ENCODE measurements around the gene LHFPL6. TPM values are rescaled to one million over a fixed set of nuclear protein-coding genes. Genes with fewer than 3 reads are reported as not detected.

LHFPL6 gene
- total RNA-seq, 2 experiments from 2014 or later = 2.6 TPM; not detected in 1

DNA sequence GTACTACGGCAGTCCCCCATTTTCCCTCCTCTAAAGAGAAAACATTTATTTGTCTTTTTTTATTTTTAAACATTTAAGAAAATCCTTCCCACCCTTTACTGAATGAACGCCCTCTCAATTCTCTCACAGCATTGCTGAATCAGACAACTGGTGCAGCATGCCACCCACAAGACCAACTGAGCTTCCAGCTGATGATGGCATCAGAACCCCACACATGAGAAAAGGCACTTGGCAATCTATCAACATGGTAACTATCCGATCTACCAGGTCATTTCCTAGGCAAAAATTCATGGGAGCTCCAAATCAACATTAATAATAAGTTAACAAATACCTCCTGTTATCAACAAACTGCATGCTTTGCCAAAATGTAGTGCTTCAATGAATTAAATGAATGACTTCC lies 43.1 kb downstream of the LHFPL6 start:
- Mint-ChIP-seq H3K27me3 (peaks cover 12% of the 10 kb centered on the region), H3K9me3 (ENCODE audit: low read depth) (no peaks in the 10 kb centered on the region)

DNA sequence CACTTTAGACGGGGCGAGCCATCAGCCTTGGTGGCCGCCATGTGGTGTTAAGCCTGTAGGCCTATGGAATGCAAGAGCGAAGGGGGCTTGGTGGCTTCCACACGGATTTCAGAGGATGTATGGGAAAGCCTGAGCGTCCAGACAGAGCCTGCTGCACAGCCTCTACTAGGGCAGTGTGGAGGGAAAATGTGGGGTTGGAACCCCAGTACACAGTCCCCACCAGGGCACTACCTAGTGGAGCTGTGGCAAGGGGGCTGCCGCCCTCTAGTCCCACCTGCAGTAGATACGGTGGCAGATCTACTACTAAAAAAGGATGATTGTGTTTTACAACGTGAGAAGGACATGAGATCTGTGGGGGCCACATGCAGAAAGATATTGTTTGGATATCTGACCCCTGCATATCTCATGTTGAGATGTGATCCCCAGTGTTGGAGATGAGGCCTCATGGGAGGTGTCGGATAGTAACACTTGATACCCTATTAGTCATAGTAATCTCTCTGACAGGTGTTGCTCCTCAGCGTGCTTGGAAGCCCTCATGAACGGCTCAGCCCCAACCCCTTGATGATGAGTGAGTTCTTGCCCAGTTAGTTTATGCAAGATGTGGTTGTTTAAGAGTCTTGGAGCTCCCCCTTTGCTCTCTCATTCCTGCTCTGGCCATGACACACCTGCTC lies 45.6 kb downstream of the LHFPL6 start:
- no peaks in the 10 kb centered on the region for H3K9me3 Mint-ChIP-seq (ENCODE audit: low read depth)
- no peak overlapping the region for H3K27ac Mint-ChIP-seq
- peaks cover 7% of the 10 kb centered on the region for H3K27me3 Mint-ChIP-seq
- no peak for ATAC-seq
- H3K4me1 Mint-ChIP-seq = no peaks in the 10 kb centered on the region
- CTCF ChIA-PET = no interaction called here
- DNase-seq = no peak
- H3K36me3 Mint-ChIP-seq = no peaks in the 10 kb centered on the region
- no peak overlapping the region for H3K4me3 Mint-ChIP-seq

More for the DNA sequence above, 43.1 kb downstream of the LHFPL6 start:
- no peak overlapping the region for H3K4me3 Mint-ChIP-seq
- CTCF ChIA-PET = no interaction called here
- H3K4me1 Mint-ChIP-seq = no peaks in the 10 kb centered on the region
- no peaks in the 10 kb centered on the region for H3K36me3 Mint-ChIP-seq
- ATAC-seq = no peak
- no peak overlapping the region for H3K27ac Mint-ChIP-seq
- no peak for DNase-seq

DNA sequence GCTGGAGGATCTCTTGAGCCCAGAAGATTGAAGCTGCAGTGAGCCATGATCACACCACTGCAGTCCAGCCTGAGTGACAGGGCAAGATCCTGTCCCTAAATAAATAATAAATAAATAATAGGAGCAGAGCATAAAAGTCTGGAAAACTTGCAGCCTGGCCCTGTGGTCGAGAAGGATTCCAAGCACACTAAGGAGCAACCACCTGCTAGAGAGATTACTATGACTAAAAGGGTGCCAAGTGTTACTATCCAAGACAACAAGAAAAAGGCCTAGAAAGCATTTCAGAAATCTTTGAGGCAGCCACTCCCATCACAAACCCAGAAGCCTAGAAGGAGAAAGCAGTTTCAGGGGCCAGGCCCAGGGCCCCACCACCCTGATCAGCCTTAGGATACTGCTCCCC lies 46.1 kb downstream of the LHFPL6 start:
- H3K36me3 Mint-ChIP-seq = no peaks in the 10 kb centered on the region
- H3K27ac Mint-ChIP-seq = no peak overlapping the region
- ATAC-seq = no peak
- no peak overlapping the region for H3K4me3 Mint-ChIP-seq
- H3K4me1 Mint-ChIP-seq = no peaks in the 10 kb centered on the region
- no peak for DNase-seq
- peaks cover 13% of the 10 kb centered on the region for H3K27me3 Mint-ChIP-seq
- CTCF ChIA-PET = no interaction called here
- H3K9me3 Mint-ChIP-seq (ENCODE audit: low read depth) = no peaks in the 10 kb centered on the region

DNA sequence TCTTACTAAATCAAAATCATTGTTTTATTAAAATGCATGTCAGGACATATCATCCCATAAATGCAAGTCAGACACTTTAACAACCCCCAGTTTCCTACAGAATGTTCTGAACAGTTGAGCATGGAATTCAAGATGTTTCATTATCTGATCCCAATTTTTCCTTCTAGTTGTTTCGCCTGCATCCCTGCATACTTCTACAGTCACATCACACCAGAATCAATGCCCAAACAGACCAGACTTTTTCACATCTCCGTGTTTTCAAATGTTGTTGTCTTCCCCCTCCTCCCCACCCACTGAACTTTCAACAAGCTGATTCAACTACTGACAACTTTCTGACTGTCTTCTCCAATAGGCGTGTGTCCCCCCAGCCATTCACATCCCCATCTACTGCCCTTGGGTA lies 48.6 kb downstream of the LHFPL6 start:
- no peaks in the 10 kb centered on the region for H3K9me3 Mint-ChIP-seq (ENCODE audit: low read depth)
- no peak for ATAC-seq
- no peaks in the 10 kb centered on the region for H3K36me3 Mint-ChIP-seq
- no peaks in the 10 kb centered on the region for H3K4me1 Mint-ChIP-seq
- CTCF ChIA-PET = no interaction called here
- H3K4me3 Mint-ChIP-seq = no peak overlapping the region
- H3K27me3 Mint-ChIP-seq = peaks cover 24% of the 10 kb centered on the region
- no peak overlapping the region for H3K27ac Mint-ChIP-seq
- no peak for DNase-seq

DNA sequence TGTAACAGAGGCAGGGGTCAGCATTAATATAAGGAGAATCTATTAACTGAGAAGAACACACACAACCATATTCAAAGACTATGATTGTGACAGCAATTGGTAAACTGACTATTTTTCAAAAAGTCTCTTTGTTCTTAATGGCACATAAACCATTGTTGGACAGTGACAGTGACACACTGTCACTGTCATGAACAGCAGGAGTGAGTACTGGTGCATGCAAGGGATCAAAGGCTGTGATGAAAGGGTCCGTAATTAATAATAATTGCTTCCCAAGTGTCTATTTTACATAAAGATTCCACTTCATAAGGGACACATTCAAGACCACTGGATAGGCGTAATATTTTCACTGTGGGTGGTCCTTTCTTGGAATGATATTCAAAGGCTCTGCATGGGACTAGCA lies 50.7 kb downstream of the LHFPL6 start:
- ATAC-seq (no peak), DNase-seq (no peak)
- H3K36me3 Mint-ChIP-seq = no peaks in the 10 kb centered on the region
- H3K4me3 Mint-ChIP-seq = no peak overlapping the region
- CTCF ChIA-PET = no interaction called here
- no peaks in the 10 kb centered on the region for H3K4me1 Mint-ChIP-seq
- no peak overlapping the region for H3K27ac Mint-ChIP-seq
- H3K27me3 Mint-ChIP-seq = peaks cover 37% of the 10 kb centered on the region
- no peaks in the 10 kb centered on the region for H3K9me3 Mint-ChIP-seq (ENCODE audit: low read depth)

DNA sequence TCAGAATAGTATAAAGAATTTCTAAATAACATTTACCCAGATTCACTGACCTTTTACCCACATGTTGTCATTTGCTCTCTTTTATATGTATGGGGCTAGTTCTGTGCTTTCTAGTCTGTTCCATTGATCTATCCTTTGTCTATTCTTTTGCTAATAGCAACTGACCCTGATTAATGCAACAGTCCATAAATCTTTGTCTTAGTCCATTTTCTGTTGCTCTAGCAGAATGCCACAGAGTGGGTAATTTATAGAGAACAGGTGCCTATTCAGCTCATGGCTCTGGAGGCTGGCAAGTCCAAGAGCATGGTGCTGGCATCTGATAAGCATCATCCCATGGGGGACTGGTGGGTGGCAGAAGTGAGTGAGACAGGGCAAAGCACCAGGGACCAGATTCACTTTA lies 52.1 kb downstream of the LHFPL6 start:
- no peak for ATAC-seq
- CTCF ChIA-PET = no interaction called here
- H3K27me3 Mint-ChIP-seq = peaks cover 43% of the 10 kb centered on the region

DNA sequence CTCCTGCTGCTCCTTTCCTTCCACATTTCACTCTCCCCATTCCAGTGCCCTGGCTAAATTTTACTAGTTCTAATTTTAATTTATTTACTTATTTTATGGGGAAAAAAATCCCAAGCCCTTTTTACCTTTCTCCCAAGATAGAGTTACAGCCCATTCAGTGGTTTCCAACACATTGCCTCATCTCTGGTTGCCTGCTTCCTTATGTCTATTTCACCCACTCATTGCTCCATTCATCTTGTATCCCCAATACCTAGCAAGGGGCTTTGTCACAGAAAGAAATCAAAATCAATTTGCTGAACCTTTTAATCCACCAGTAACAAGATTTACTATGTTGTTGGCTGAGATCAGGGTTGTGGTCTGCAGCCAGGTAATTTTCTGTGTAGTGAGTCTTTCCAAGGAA lies 55.9 kb downstream of the LHFPL6 start:
- Mint-ChIP-seq H3K27me3 (peaks cover 44% of the 10 kb centered on the region), H3K36me3 (no peaks in the 10 kb centered on the region), H3K9me3 (ENCODE audit: low read depth) (no peaks in the 10 kb centered on the region), H3K4me3 (no peak overlapping the region), H3K4me1 (no peaks in the 10 kb centered on the region), H3K27ac (no peak overlapping the region)
- ATAC-seq (no peak), DNase-seq (no peak)
- CTCF ChIA-PET = no interaction called here

More for the DNA sequence above, 52.1 kb downstream of the LHFPL6 start:
- no peaks in the 10 kb centered on the region for H3K4me1 Mint-ChIP-seq
- no peak overlapping the region for H3K4me3 Mint-ChIP-seq
- H3K9me3 Mint-ChIP-seq (ENCODE audit: low read depth) = no peaks in the 10 kb centered on the region
- no peak overlapping the region for H3K27ac Mint-ChIP-seq
- DNase-seq = no peak
- no peaks in the 10 kb centered on the region for H3K36me3 Mint-ChIP-seq

DNA sequence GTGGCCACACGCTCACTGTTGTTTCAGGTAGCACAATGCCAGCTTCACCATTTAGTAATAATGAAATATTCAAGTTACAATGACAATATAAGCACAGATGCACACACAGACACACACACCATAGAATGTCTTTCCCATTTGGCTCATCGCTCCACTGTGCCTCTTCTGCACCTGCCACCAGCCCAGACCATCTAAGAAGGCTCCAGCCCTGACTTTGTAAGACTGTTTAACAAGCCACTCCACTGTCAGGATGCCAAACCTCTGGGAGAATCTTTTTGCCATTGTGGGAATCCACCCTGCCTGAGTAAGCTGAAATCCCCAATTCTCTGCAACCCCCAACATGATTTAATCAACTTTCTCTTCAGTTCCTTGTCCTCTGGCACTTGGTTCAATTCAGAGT lies 60.6 kb downstream of the LHFPL6 start:
- ATAC-seq (no peak), DNase-seq (no peak)
- peaks cover 23% of the 10 kb centered on the region for H3K27me3 Mint-ChIP-seq
- H3K36me3 Mint-ChIP-seq = no peaks in the 10 kb centered on the region
- H3K4me1 Mint-ChIP-seq = no peaks in the 10 kb centered on the region
- H3K9me3 Mint-ChIP-seq (ENCODE audit: low read depth) = no peaks in the 10 kb centered on the region
- CTCF ChIA-PET = no interaction called here
- H3K4me3 Mint-ChIP-seq = no peak overlapping the region
- no peak overlapping the region for H3K27ac Mint-ChIP-seq

DNA sequence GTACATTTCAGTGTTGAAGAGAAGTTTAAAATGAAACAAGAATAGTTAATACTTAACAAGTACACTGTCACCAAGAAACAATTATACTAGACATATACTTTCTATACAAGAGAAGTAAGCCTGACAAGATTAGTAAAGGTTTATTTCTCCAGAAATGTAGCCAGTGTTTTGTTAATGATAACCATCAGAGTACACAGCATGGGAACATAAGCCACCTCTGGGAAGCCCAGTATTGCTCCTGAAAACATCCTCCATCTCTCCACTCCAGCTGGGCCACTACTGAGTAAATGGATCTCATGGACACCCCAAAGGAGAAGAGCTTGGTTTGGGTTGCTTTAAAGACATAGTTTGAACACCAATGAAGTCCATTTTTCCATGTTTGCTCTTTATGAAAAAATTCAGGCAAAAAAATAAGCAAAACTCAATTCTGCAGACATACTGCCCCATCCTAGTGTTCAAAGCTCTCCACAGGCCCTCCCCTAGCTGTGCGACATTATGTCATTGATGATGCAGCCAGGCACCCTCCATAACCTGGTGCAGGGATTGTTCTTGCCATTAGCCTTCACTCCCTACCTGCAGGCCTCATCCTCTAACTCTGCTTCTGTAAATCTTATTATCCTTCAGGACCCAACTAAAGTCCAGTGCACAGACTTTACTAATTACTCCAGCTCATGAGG lies 61.9 kb downstream of the LHFPL6 start:
- ATAC-seq (no peak), DNase-seq (no peak)
- H3K9me3 Mint-ChIP-seq (ENCODE audit: low read depth) = no peaks in the 10 kb centered on the region
- CTCF ChIA-PET = no interaction called here
- no peak overlapping the region for H3K27ac Mint-ChIP-seq
- H3K27me3 Mint-ChIP-seq = peaks cover 20% of the 10 kb centered on the region
- no peaks in the 10 kb centered on the region for H3K36me3 Mint-ChIP-seq
- no peak overlapping the region for H3K4me3 Mint-ChIP-seq
- H3K4me1 Mint-ChIP-seq = no peaks in the 10 kb centered on the region

DNA sequence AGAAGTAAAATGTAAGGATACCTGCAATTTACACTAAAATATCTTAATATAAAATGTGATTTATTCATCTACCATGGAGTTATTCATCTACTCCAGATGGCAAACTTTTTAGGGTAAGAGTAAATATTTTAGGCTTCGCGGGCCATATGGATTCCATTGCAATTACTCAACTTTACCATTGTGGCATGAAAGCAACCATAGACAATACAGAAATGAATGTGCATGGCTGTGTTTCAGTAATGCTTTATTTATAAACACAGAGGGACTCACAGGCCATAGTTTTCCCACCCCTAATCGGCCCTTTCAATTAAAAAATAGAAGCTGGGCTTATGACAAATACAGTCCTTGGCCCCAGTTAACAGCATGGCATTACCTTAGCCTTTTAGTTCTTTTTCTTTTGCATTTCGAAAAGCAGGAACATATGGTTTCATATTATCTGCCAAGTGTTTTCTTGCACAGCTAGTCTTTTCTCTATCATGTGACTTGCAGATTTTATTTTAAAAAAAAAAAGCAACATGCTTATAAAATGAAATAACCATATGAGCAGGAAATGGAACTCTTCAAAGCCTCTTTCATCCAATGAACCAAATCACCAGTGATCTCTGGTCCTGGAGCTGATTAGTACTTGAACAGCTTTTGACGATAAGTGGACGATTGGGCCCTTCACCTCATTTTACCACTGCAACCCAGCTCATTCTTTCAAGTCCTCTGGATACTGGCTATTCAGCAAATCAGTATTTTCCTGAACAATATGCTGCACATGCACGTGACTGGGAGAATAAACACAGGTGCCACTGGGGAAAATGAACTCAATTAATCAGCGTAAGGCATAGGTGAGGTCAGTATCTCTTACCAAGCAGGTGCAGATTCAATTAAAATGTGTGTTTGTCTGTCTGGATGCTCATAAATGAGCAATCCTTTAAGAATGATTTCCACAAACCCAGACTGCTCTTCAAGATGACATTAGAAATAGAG lies 63.9 kb downstream of the LHFPL6 start:
- no peaks in the 10 kb centered on the region for H3K36me3 Mint-ChIP-seq
- H3K4me3 Mint-ChIP-seq = no peak overlapping the region
- DNase-seq = no peak
- no peak overlapping the region for H3K27ac Mint-ChIP-seq
- peaks cover 15% of the 10 kb centered on the region for H3K27me3 Mint-ChIP-seq
- H3K4me1 Mint-ChIP-seq = no peaks in the 10 kb centered on the region
- CTCF ChIA-PET = no interaction called here
- H3K9me3 Mint-ChIP-seq (ENCODE audit: low read depth) = no peaks in the 10 kb centered on the region
- ATAC-seq = no peak

DNA sequence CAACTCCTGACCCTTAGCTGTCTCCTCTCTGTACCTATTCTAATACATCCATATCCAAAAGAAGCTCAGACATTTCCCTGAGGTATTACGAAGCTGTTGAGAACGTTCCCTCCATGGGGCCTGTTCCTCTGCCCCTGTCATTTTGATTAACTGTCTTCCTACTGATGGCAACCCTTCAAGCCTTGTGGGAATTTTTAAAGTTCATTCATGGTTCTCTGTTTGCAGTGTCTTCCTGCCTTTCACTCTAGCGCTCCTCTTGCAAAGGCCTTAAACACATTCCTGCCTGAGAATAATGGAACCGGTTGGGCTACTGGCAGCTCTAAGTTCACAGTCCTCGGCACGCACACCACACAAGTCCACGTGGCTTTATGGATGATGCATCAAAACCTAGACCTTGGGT lies 66.1 kb downstream of the LHFPL6 start:
- H3K27me3 Mint-ChIP-seq = peaks cover 19% of the 10 kb centered on the region
- ATAC-seq = no peak
- CTCF ChIA-PET = no interaction called here
- no peak overlapping the region for H3K4me3 Mint-ChIP-seq
- no peak overlapping the region for H3K27ac Mint-ChIP-seq
- H3K4me1 Mint-ChIP-seq = no peaks in the 10 kb centered on the region
- no peaks in the 10 kb centered on the region for H3K36me3 Mint-ChIP-seq
- H3K9me3 Mint-ChIP-seq (ENCODE audit: low read depth) = no peaks in the 10 kb centered on the region
- DNase-seq = no peak

DNA sequence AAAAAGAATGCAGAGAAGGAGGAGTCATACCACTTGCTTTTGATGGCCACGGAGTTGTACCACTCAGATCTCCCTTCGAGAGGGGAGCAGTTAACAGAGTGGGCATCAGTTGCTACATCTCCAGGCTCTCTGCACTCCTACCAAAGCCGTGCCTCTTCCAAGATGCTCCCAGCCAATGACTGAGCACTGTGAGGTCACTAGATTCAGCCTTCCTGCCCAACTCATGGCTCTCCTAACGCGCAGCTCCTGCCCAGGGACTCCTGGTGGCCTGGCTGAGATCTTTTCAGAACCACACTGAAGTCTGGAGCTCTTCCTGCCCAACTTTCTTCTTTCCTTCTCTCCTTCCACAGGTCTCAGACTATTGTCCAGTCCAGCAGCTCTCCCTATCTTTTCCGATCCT lies 66.7 kb downstream of the LHFPL6 start:
- no peak for ATAC-seq
- no peak overlapping the region for H3K4me3 Mint-ChIP-seq
- no peaks in the 10 kb centered on the region for H3K9me3 Mint-ChIP-seq (ENCODE audit: low read depth)
- H3K36me3 Mint-ChIP-seq = no peaks in the 10 kb centered on the region
- H3K27ac Mint-ChIP-seq = no peak overlapping the region
- DNase-seq = no peak
- H3K27me3 Mint-ChIP-seq = peaks cover 19% of the 10 kb centered on the region
- CTCF ChIA-PET = no interaction called here
- H3K4me1 Mint-ChIP-seq = no peaks in the 10 kb centered on the region

DNA sequence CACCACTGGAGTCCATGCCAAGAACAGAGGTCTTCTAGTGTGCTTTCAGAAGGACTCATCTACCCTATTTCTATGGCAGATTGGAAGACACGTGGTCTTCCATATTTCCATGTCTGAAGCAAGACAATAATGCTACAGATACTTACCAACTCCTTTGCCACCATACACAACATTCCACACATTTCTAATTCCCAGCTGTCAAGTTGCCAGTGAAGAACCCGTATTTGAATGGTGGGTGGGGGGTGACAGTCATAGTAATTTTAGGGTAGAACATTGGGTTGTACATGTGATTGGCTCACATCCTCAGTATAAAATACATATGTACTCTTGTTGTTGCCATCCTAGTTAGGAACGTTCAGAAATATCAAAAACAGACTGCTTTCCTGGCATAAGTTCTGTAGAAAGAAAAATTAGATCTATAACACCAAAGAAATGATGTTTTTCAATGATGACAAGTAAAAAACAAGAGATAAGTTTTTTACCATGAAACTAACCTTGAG lies 69.3 kb downstream of the LHFPL6 start:
- no peak overlapping the region for H3K27ac Mint-ChIP-seq

More for the DNA sequence above, 69.3 kb downstream of the LHFPL6 start:
- peaks cover 26% of the 10 kb centered on the region for H3K27me3 Mint-ChIP-seq
- no peak overlapping the region for H3K4me3 Mint-ChIP-seq
- CTCF ChIA-PET = no interaction called here
- ATAC-seq = no peak
- H3K4me1 Mint-ChIP-seq = no peaks in the 10 kb centered on the region
- no peaks in the 10 kb centered on the region for H3K36me3 Mint-ChIP-seq
- no peaks in the 10 kb centered on the region for H3K9me3 Mint-ChIP-seq (ENCODE audit: low read depth)
- no peak for DNase-seq
